Stimulated activated CD8-positive, alpha-beta memory T cell treated with anti-CD3 and anti-CD28 coated beads, Interleukin-15, amount 100 ng/mL, for 1 hour (primary cell): Measurements from ENCODE around the gene ZBTB4.
"Not testable (repeated sequence)": the region's sequence is repeated elsewhere in the genome, so short reads cannot be mapped to it uniquely, and the experiment has no call there.

Experiments used
- DNase-seq: peaks from one replicate; pipeline ENCODE4 v3.0.0-alpha.2; 2020; ENCODE audit warnings: low read depth

ZBTB4 gene

DNA sequence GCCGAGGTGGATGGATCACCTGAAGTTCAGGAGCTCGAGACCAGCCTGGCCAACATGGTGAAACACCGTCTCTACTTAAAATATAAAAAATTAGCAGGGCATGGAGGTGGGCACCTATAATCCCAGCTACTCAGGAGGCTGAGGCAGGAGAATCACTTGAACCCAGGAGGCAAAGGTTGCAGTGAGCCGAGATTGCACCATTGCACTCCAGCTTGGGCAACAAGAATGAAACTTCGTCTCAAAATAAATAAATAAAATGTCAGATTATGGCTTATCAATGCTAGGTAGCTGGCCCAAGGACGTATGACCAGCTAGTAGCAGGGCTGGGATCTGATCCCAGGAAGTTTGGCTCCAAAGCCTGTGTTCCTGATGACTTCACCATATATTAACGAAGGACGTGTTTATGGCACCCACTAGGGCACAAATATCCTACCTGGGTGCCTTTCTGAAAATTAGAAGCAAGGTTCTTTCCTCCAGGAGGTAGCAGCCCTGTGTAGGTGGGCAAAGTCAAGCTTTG, 8.9 kb downstream of the ZBTB4 start:
- not testable (repeated sequence) for DNase-seq

GRCh38 chr17:7469843-7470242, 9.6 kb downstream of the ZBTB4 start:
- DNase-seq, result not testable (repeated sequence)

DNA sequence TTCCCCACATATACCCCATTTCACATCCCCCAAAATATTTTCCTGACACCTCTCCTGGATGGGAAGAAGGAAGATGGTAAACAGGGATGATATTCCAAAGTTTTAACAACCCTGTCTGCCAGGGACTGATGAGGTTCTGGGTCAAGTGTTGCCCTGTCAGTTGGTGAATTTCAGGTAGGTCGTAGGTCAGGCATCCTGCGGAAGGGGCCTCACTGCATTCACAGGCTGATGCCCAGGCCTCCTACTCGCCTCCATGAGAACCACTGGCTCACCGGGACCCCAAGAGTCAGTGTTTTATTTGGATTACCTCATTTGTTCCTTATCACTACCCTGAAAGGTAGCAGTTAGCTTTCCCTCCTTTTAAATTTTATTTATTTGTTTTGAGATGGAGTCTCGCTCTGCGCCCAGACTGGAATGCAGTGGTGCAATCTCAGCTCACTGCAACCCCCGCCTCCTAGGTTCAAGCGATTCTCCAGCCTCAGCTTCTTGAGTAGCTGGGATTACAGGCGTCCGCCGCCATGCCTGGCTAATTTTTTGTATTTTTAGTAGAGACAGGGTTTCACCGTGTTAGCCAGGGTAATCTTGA, 10.5 kb downstream of the ZBTB4 start:
- DNase-seq, result no peak

DNA sequence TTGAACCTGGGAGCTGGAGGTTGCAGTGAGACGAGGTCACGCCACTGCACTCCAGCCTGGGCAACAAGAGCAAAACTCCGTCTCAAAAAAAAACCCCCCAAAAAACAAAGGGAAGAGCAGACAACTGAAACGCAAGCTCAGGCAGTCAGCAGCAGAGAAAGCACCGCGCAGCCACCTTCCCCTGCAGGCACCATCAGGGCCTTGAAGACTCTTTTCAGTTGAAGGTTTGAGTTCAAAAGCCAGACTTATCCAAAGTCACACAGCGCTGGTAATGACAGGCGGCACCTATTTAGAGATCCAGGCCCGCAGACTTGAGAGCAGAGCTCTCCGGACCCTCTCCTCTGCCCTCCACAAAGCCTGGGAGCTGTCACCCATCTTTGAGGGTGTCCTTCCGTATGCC, 11.1 kb downstream of the ZBTB4 start:
- no peak for DNase-seq

DNA sequence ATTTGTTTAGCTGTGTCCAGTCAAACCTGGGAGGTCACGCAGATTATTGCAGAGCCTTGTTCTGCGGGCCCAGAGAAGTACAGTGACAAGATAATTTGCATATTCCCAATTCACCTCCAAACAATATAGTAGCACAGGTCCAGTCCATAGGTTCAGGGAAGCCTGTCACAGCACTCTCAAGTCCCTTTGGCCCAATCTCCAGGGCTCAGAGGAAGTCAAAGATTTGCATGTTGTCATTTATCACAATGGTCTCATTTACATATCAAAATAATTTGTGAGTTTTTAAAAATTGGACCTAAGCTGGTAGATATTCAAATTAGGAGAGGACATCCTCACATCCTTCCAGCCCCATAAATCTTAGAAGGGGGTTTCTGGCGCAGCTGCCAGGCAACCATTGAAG, 11.9 kb downstream of the ZBTB4 start:
- no peak for DNase-seq

DNA sequence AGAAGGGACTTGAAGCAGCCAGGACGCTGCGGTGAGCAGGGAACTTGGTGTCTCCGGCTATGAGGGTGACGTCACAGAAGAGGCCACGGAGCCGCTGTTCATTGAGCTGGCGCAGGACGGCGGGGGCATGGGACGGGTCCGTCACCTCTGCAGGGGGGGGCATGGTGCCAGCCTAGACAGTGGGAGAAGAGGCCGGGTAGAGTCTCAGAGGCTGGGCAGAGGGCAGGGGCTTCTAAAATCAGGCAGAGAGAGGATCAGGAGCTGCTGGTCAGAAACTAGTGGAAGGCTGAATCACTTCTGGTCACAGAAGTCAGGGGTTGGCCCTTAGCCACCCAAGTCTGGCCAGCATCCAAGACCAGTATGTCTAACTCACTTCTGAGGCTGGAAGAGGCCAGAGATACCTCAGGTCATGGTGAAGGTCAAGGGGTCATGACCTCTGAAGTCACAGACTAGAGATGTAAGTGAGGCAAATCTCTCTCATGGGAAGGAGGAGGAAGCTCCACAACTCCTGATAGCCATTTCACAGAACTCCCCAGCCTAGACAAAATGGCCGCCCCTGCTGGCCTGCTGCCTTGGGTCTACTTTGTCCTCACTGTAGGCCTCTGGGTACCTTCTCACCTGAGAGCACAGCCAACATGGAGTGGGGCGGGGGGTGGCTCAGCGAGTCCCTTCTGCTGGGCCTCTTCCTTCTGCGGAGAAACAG, 12.6 kb downstream of the ZBTB4 start:
- DNase-seq, result no peak

- no peak for DNase-seq
These were observed 13.2 kb downstream of the ZBTB4 start for GRCh38 chr17:7466318-7466638.

- DNase-seq, result no peak
These were observed 13.7 kb downstream of the ZBTB4 start for GRCh38 chr17:7465597-7466275.

DNA sequence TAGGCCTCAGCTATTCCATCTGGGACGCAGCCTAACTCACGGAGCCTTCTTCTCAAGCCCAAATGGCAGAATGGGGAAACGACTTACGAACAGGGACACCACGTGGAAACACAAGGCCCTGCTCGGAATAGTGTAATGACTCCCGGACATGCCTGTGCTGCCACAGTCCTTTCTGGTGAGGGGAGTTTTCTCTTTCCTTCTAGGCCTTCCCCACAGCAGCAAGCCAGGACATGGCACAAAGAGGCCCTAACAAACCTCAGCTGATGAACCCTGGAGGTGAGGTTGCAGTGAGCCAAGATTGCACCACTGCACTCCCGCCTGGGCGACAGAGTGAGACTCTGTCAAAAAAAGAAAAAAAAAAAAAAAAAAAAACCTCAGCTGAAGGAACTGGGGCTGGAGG, 15.3 kb downstream of the ZBTB4 start:
- no peak for DNase-seq

DNA sequence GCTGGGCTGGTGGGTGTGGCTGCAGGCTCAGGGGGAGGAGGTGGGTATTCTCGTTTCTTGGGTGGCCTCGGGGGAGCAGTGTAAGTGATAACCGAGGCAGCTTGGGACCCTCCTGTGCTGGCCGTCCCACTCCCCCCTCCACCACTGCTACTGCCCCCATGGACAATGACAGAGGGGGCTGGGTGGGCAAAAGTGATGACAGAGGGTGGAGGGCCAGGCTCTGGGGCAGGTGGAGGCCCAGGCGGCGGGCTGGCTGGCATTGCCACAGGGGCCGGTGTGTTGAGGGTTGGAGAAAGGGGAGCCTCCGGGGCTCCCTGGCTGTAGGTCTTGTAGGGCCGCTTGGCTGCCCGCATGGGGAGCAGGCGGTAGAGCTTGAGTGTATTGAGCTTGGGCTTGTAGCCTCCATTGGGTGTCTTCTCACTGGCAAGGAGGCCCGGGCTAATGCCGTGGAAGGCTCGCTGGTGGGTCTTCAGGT, 16.0 kb downstream of the ZBTB4 start:
- no peak for DNase-seq

- DNase-seq, result no peak
These were observed 16.7 kb downstream of the ZBTB4 start for GRCh38 chr17:7462474-7463371.

DNA sequence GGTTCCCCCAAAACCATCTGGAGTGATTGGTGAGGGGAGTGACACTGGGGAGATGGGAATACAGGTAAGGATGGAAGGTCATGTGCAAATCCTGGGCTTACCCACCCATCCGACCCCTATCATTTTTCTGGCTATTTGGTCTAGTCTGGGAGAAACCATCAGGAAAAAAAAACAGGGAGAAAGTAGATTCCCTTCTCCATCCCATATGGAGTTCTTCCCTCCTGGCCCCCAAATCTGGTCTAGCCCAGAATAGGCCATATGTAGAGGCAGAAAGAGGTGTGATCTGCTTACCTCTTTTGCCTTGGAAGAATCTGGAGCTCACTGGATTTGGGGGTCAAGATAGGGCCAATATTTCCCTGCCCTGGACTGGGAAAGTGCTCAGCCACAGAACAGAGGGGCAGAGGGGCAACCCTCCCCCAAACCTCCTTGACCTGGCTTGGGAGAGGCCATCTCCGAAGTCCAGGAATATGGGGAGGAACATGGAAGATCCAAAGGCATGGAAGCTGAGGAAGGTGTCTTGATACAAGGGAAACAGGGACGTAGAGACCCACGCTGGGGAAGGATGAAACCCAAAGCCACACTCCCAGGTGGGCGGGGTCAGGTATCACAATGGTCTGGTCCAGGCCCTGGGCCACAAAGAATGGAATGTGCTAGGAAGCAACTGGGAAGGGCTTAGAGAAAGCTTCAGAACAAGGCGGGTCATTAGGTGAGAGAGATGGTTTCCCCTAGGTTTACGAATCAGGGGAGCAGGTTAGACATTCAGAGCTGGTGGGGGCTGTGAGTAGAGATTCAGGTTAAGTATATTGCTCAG, 18.4 kb downstream of the ZBTB4 start:
- no peak for DNase-seq

DNA sequence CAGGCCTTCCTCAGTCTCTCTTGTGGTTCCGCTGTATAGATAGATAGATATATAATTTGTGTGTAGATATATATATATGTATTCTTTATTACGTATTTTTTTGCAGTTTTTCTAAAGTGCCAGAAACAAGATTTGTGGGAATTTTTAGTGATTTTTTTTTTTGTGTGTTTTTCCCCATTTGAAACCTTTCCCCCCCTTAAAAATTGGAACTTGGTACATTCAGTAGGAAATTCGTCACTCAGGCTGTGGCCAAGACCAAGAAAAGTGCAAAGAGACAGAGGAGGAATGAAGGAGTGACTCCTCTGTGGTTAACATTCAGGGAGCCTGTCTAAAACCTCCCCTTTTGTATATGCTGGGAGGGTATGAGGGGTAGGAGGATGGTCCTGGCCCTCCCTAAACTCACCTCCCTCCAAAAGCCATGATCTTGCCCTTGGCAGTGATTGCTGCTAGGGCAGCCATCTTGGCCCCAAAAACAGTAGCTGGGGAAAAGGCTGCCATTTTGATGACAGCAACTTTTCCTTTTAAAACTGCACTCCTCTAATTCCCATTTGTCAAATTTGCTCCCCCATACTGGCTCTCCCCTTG, 19.4 kb downstream of the ZBTB4 start:
- DNase-seq, result no peak

DNA sequence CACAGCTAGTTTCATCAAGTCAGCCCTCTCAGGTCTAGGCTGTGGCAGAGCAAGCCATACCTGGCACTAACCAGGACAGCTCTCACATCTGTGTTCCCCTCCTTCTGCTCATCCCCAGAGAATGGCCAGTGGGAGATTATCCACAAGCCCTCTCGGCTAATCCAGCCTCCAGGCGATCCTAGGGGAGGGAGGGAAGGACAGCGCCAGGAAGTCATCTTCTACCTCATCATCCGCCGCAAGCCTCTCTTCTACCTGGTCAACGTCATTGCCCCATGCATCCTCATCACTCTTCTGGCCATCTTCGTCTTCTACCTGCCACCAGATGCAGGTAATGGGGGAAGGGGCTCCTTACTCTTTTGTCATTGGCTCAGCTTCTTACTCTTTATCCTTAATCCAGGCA, 31.0 kb downstream of the ZBTB4 start:
- DNase-seq, result no peak

- no peak for DNase-seq
These were observed 33.8 kb downstream of the ZBTB4 start for GRCh38 chr17:7445619-7445968.

DNA sequence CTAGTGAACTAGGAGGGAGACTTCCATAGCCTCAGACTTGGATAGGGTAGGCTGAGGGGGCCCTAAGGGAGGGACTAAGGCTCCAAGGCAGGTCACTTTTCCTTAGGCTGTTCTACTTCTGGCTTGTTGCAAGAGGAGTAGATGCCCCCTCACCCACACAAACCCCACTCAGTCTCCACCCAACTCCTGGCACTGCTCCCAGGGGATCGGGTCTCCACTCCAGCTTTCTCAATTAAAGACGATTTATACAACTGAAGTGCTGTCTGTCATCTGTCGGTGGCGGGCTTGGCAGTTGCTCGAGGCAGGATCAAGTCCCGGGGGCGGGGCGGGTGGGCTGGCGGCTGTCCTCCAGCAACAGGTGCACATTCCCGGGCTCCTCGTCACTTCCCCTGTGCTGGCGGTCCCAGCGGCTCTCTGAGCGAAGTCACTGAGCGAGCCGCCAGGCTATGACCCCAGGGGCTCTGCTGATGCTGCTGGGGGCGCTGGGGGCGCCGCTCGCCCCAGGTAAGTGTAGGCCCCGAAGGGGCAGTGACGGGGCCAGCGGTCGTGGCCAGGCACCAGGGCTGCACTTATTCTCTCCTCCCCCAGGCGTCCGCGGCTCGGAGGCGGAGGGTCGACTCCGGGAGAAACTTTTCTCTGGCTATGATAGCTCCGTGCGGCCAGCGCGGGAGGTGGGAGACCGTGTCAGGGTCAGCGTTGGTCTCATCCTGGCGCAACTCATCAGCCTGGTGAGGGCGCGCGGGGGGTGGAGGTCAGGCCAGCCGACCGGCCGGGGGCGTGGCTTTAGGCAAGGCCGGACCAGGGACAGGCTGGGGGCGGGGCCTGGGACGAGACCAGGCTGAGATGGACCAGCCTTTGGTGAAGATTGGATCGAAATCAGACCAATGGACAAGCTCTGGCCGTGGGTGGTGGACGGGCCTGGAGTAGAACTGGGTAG, 34.5 kb downstream of the ZBTB4 start, which contains the start of gene CHRNB1:
TSS of gene CHRNB1 (plus strand) at position 380 of the 937 bp plus-strand sequence. CDS start at position 447, 67 bp downstream.
- no peak for DNase-seq

- DNase-seq, result no peak
These were observed 35.6 kb downstream of the ZBTB4 start for GRCh38 chr17:7443499-7444485.

DNA sequence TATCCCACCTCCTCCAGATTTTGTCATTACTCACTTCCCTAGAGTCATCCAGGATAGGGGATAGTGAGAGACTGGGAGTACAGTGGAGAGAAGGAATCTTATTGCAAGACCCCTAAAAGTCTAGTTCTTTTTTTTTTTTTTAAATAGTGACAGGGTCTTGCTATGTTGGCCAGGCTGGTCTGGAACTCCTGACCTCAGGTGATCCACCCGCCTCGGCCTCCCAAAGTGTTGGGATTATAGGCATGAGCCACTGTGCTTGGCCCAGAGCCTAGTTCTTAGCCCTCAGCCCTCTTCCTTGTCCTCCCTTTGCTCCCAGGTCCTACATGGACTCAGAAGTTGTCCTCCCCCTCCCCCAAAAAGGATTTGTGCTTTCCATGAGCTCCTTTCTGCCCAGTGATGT, 37.3 kb downstream of the ZBTB4 start:
- DNase-seq, result no peak

DNA sequence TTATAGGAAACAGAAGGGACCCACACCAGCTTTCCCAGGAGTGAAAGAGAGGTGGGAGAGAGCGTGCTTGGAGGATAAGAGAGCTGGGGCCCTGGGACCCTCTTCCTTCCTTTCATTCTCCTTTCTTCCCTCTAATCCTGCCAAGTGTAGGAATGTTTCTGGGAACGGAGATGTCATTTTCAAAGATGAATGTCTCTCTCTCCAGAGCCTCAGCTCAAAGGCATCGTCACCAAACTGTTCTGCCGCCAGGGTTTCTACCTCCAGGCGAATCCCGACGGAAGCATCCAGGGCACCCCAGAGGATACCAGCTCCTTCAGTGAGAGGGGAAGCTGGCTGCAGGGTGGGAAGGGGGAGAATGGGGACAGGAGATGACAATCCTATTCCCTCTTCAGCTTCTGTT, 38.2 kb downstream of the ZBTB4 start:
- no peak for DNase-seq
